ENCODE results near the gene LRRC46.

The LRRC46 gene

GRCh38 chr17:47815106-47815918 is 16.2 kb upstream of the LRRC46 start:
- no peak for DNase-seq (ENCODE audit: low read depth)
- no peak for TF ChIP-seq CTCF (conservative IDR thresholded peaks at IDR 0.05; ENCODE audit: low read depth, low read length)
- no peak overlapping the region for H3K4me3 ChIP-seq (ENCODE audit: low read length)

- DNase-seq (ENCODE audit: low read depth), result no peak
- no peak for TF ChIP-seq CTCF (conservative IDR thresholded peaks at IDR 0.05; ENCODE audit: low read depth, low read length)
- H3K4me3 ChIP-seq (ENCODE audit: low read length), result no peak overlapping the region
These were observed 15.2 kb upstream of the LRRC46 start for GRCh38 chr17:47816111-47816735.

- DNase-seq (ENCODE audit: low read depth), result no peak
- TF ChIP-seq CTCF (conservative IDR thresholded peaks at IDR 0.05; ENCODE audit: low read depth, low read length), result no peak
- no peak overlapping the region for H3K4me3 ChIP-seq (ENCODE audit: low read length)
These were observed 14.5 kb upstream of the LRRC46 start for GRCh38 chr17:47816947-47817346.

- DNase-seq (ENCODE audit: low read depth), result no peak
These were observed 13.3 kb upstream of the LRRC46 start for GRCh38 chr17:47818002-47818695.

GRCh38 chr17:47819475-47819874 is 12.0 kb upstream of the LRRC46 start:
- TF ChIP-seq CTCF (conservative IDR thresholded peaks at IDR 0.05; ENCODE audit: low read depth, low read length), result no peak
- no peak for DNase-seq (ENCODE audit: low read depth)
- H3K4me3 ChIP-seq (ENCODE audit: low read length), result no peak overlapping the region

More at GRCh38 chr17:47818002-47818695, 13.3 kb upstream of the LRRC46 start:
- TF ChIP-seq CTCF (conservative IDR thresholded peaks at IDR 0.05; ENCODE audit: low read depth, low read length), result no peak
- no peak overlapping the region for H3K4me3 ChIP-seq (ENCODE audit: low read length)

- no peak for DNase-seq (ENCODE audit: low read depth)
- peak overlapping the region; percentile 89 for H3K4me3 ChIP-seq (ENCODE audit: low read length)
- TF ChIP-seq CTCF (conservative IDR thresholded peaks at IDR 0.05; ENCODE audit: low read depth, low read length), result no peak
These were observed 11.3 kb upstream of the LRRC46 start for GRCh38 chr17:47820033-47820789.

All from retinal pigment epithelial cell (primary cell).